ENCODE results near the gene FIGNL1. TPM values are rescaled to one million over a fixed set of nuclear protein-coding genes. Genes with fewer than 3 reads are reported as not detected.

The FIGNL1 gene
- total RNA-seq, 4 donors from 2014 or later: 6.6 to 22.8 (median 22.1) TPM

- Histone ChIP-seq H3K36me3 (no peaks in the 10 kb centered on the region), H3K27ac (no peak overlapping the region), H3K4me3 (no peak overlapping the region), H3K4me1 (no peaks in the 10 kb centered on the region), H3K27me3 (no peaks in the 10 kb centered on the region), H3K9me3 (no peaks in the 10 kb centered on the region)
- TF ChIP-seq POLR2A (IDR thresholded peaks at IDR 0.05) (no peak), CTCF (IDR thresholded peaks at IDR 0.05) (no peak)
- no peak for DNase-seq
- intact Hi-C loops (cut with DNase I): no loop called here
Measured at GRCh38 chr7:50488379-50488778, 38.2 kb upstream of the FIGNL1 start.

GRCh38 chr7:50486512-50486911 lies 36.4 kb upstream of the FIGNL1 start:
- 86 to 89% methylated on average over 1 of the region's 1 CpG for WGBS, 2 donors
- TF ChIP-seq CTCF (IDR thresholded peaks at IDR 0.05): no peak
- TF ChIP-seq POLR2A (IDR thresholded peaks at IDR 0.05): no peak
- H3K4me1 ChIP-seq: no peaks in the 10 kb centered on the region
- no peak overlapping the region for H3K4me3 ChIP-seq
- intact Hi-C loops (cut with DNase I): no loop called here
- H3K27ac ChIP-seq: no peak overlapping the region
- DNase-seq: no peak
- no peaks in the 10 kb centered on the region for H3K9me3 ChIP-seq
- no peaks in the 10 kb centered on the region for H3K27me3 ChIP-seq
- H3K36me3 ChIP-seq: no peaks in the 10 kb centered on the region

GRCh38 chr7:50481867-50482266 lies 31.7 kb upstream of the FIGNL1 start:
- DNase-seq: no peak
- intact Hi-C loops (cut with DNase I): no loop called here
- no peak overlapping the region for H3K27ac ChIP-seq
- H3K36me3 ChIP-seq: no peaks in the 10 kb centered on the region
- no peak for TF ChIP-seq CTCF (IDR thresholded peaks at IDR 0.05)
- no peak for TF ChIP-seq POLR2A (IDR thresholded peaks at IDR 0.05)
- H3K27me3 ChIP-seq: no peaks in the 10 kb centered on the region
- no peaks in the 10 kb centered on the region for H3K4me1 ChIP-seq
- 86% methylated on average over 8 of the region's 8 CpGs for WGBS, 2 donors
- no peaks in the 10 kb centered on the region for H3K9me3 ChIP-seq
- no peak overlapping the region for H3K4me3 ChIP-seq

GRCh38 chr7:50480797-50481196 lies 30.6 kb upstream of the FIGNL1 start:
- intact Hi-C loops (cut with DNase I): no loop called here
- H3K4me1 ChIP-seq: no peaks in the 10 kb centered on the region
- TF ChIP-seq POLR2A (IDR thresholded peaks at IDR 0.05) (no peak), CTCF (IDR thresholded peaks at IDR 0.05) (no peak)
- no peak for DNase-seq
- H3K4me3 ChIP-seq: no peak overlapping the region
- no peak overlapping the region for H3K27ac ChIP-seq
- H3K36me3 ChIP-seq: no peaks in the 10 kb centered on the region
- no peaks in the 10 kb centered on the region for H3K27me3 ChIP-seq
- H3K9me3 ChIP-seq: no peaks in the 10 kb centered on the region
- WGBS, 2 donors: 36 to 76% methylated on average over 4 of the region's 4 CpGs

- Histone ChIP-seq H3K27ac (no peak overlapping the region), H3K27me3 (no peaks in the 10 kb centered on the region), H3K4me3 (no peak overlapping the region), H3K4me1 (peaks cover 0 to 5% (median 0%) of the 10 kb centered on the region in 3 donors), H3K36me3 (no peaks in the 10 kb centered on the region), H3K9me3 (no peaks in the 10 kb centered on the region)
- intact Hi-C loops (cut with DNase I): loop anchor here (10.0 kb wide), 1 partner anchor 665 kb away; no protein-coding TSS in a partner anchor
- WGBS, 2 donors: 79 to 83% methylated on average over 6 to 7 of the region's 7 CpGs
- DNase-seq: no peak
- TF ChIP-seq POLR2A (IDR thresholded peaks at IDR 0.05) (no peak), CTCF (IDR thresholded peaks at IDR 0.05) (no peak)
Measured at GRCh38 chr7:50479743-50480517, 29.8 kb upstream of the FIGNL1 start.
